SK-N-SH treated with all-trans-retinoic acid at 6 μM for 48 hours (cell line): ENCODE data around the gene MRPL46.

Experiments used
- ARNTL ChIP-seq: fragments of 450-650 bp; formaldehyde crosslinking; IDR thresholded peaks from 2 replicates; pipeline ENCODE4 v1.5.0; 2020; ENCODE audit warnings: low read depth, mild to moderate bottlenecking, moderate library complexity, borderline replicate concordance
- ZFP30 ChIP-seq: fragments of 450-650 bp; formaldehyde crosslinking; IDR thresholded peaks from 2 replicates; pipeline ENCODE4 v1.5.0; 2022; ENCODE audit warnings: mild to moderate bottlenecking, moderate library complexity
- ZNF8 ChIP-seq: fragments of 450-650 bp; formaldehyde crosslinking; IDR thresholded peaks from 2 replicates; pipeline ENCODE4 v1.5.0; 2020; ENCODE audit warnings: mild to moderate bottlenecking, moderate library complexity

Gene MRPL46

GRCh38 chr15:88419830-88420229 lies 47.4 kb downstream of the MRPL46 start (continued):
- TF ChIP-seq ARNTL (CRISPR knock-in tag) (no peak), ZFP30 (CRISPR knock-in tag) (no peak), ZNF8 (no peak)
